NB4 (cell line): ENCODE data around the gene ANKRD34C.

Experiments used
- DNase-seq: peaks from one replicate; pipeline ENCODE4 v3.0.0; 2010; ENCODE audit warnings: low read depth
- H3K4me3 ChIP-seq: one replicate; pipeline ENCODE4 v1.5.1; 2011; ENCODE audit warnings: mild to moderate bottlenecking, low read depth, low read length, moderate library complexity
- CTCF ChIP-seq: IDR thresholded peaks from one replicate; pipeline ENCODE4 v1.5.1; 2012; ENCODE audit warnings: low read depth, low read length
- MAX ChIP-seq: IDR thresholded peaks from 2 replicates; pipeline ENCODE4 v1.6.1; 2011; ENCODE audit warnings: low read depth, low read length
- MYC ChIP-seq: IDR thresholded peaks from 2 replicates; pipeline ENCODE4 v1.6.1; 2011; ENCODE audit warnings: low read depth, low read length
- POLR2A ChIP-seq: IDR thresholded peaks from 2 replicates; pipeline ENCODE4 v1.6.1; 2011; ENCODE audit warnings: mild to moderate bottlenecking; ENCODE audit not compliant: insufficient read length; ENCODE audit errors: extremely low read depth

Gene ANKRD34C

GRCh38 chr15:79257454-79257853 is 25.1 kb upstream of the ANKRD34C start:
- no peak overlapping the region for H3K4me3 ChIP-seq
- no peak for TF ChIP-seq POLR2A
- no peak for TF ChIP-seq MYC
- no peak for TF ChIP-seq CTCF
- no peak for TF ChIP-seq MAX
- DNase-seq: peak; percentile 23

- H3K4me3 ChIP-seq: no peak overlapping the region
- no peak for TF ChIP-seq CTCF
- TF ChIP-seq MYC: no peak
- TF ChIP-seq MAX: no peak
- no peak for TF ChIP-seq POLR2A
- DNase-seq: no peak
Measured at GRCh38 chr15:79261836-79262235, 20.7 kb upstream of the ANKRD34C start.

GRCh38 chr15:79265167-79265566 is 17.4 kb upstream of the ANKRD34C start:
- TF ChIP-seq POLR2A (no peak), CTCF (no peak)
- no peak for DNase-seq
- H3K4me3 ChIP-seq: no peak overlapping the region

- no peak for TF ChIP-seq POLR2A
- H3K4me3 ChIP-seq: no peak overlapping the region
- no peak for DNase-seq
Measured at GRCh38 chr15:79265987-79266579, 16.4 kb upstream of the ANKRD34C start.

- H3K4me3 ChIP-seq: no peak overlapping the region
- peak; percentile 37 for DNase-seq
- TF ChIP-seq MAX (no peak), CTCF (no peak), POLR2A (no peak), MYC (no peak)
Measured at GRCh38 chr15:79283252-79284048, 928 bp downstream of the ANKRD34C start.

- TF ChIP-seq POLR2A: no peak
- no peak for TF ChIP-seq MAX
- TF ChIP-seq CTCF: no peak
- no peak for TF ChIP-seq MYC
- no peak for DNase-seq
- H3K4me3 ChIP-seq: no peak overlapping the region
Measured at GRCh38 chr15:79290642-79291275, 8.2 kb downstream of the ANKRD34C start.
